Ishikawa (cell line): Measurements from ENCODE around the gene NFKB1.

ENCODE experiments used
- CEBPB ChIP-seq: IDR thresholded peaks from 2 replicates; pipeline ENCODE4 v1.6.1; 2012
- CREB1 ChIP-seq: IDR thresholded peaks from 2 replicates; pipeline ENCODE4 v1.6.1; 2012; ENCODE audit warnings: low read depth
- EP300 ChIP-seq: IDR thresholded peaks from 2 replicates; pipeline ENCODE4 v1.6.1; 2012; ENCODE audit warnings: borderline replicate concordance
- TAF1 ChIP-seq: IDR thresholded peaks from 2 replicates; pipeline ENCODE4 v1.6.1; 2012; ENCODE audit warnings: low read depth, mild to moderate bottlenecking
- TCF12 ChIP-seq: IDR thresholded peaks from 2 replicates; pipeline ENCODE4 v1.6.1; 2012; ENCODE audit warnings: low read depth
- TEAD4 ChIP-seq: IDR thresholded peaks from 2 replicates; pipeline ENCODE4 v1.6.1; 2012
- TF ChIP-seq, protein P1 (sequence below): IDR thresholded peaks from 2 replicates; pipeline ENCODE4 v1.6.1; 2012

DNA sequence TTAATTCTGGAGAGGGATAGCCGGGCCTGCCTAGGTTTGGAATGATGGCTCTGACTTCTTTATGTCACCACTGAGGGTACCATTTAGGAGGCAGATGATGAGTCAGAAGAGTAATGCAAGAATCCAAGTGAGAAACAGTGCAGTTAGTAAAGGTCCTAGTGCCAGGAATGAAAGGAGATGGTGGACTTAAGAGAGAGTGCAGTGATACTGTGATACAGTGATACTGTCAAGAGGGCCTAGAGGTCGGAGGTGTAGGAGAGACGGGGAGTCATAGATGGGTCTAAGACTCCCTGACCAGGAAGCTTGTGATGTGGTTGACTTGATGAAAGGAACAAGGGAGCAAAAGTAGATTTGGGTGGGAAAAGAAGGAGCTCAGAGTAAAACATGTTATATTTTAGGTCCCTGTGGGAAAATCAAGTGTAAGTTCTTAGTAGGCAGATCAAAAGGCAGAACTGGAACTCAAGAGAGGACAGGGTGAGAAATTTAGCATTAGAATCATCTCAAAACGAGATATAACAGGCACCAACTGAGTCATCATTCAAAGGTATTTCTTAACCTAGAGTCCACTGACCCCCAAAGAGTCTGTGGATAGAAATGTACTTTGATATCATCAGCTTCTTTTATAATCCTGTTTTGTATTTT is 85.0 kb downstream of the NFKB1 start:
- TF ChIP-seq EP300, result no peak
- no peak for TF ChIP-seq CEBPB
- no peak for TF ChIP-seq CREB1
- TF ChIP-seq TCF12, result no peak
- TF ChIP-seq, protein P1, sequence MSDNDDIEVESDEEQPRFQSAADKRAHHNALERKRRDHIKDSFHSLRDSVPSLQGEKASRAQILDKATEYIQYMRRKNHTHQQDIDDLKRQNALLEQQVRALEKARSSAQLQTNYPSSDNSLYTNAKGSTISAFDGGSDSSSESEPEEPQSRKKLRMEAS, result no peak
- TF ChIP-seq TAF1, result no peak
- TF ChIP-seq TEAD4, result no peak
